Retinal pigment epithelial cell (primary cell): Measurements from ENCODE around the gene PTGR2.
"Not testable (repeated sequence)": the region's sequence is repeated elsewhere in the genome, so short reads cannot be mapped to it uniquely, and the experiment has no call there.

Experiments
- DNase-seq: peaks from one replicate; pipeline ENCODE4 v3.0.0-alpha.2; 2010; ENCODE audit warnings: low read depth
- H3K4me3 ChIP-seq: 2 replicates; pipeline ENCODE4 v1.5.1; 2011; ENCODE audit warnings: mild to moderate bottlenecking, low read length, control low read depth, moderate library complexity
- TF ChIP-seq, protein P1 (sequence below): conservative IDR thresholded peaks from 2 replicates; pipeline ENCODE4 v1.5.1; 2011; ENCODE audit warnings: low read depth, low read length, control low read depth, inconsistent platforms

PTGR2 gene

DNA sequence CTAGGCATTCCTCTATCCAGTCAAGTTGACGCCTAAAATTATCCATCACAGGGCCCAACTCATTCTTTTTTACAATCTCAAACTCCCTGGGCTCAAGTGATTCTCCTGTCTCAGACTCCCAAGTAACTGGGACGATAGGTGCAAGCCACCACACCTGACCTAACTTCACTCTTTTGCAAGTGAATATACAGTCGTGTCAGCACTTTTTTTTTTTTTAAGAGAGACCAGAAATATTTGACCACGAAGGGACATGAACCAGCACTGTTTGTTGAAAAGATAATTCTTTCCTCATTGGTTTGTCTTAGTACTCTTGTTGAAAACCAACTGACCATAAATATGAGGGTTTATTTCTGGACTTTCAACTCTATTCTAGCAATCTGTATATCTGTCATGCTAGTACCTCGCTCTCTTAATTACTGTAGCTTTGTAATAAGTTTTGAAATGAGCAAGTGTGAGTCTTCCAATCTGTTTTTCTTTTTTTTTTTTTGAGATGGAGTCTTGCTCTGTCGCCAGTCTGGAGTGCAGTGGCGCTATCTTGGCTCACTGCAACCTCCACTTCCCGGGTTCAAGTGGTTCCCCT lies 14.0 kb downstream of the PTGR2 start:
- no peak for DNase-seq

DNA sequence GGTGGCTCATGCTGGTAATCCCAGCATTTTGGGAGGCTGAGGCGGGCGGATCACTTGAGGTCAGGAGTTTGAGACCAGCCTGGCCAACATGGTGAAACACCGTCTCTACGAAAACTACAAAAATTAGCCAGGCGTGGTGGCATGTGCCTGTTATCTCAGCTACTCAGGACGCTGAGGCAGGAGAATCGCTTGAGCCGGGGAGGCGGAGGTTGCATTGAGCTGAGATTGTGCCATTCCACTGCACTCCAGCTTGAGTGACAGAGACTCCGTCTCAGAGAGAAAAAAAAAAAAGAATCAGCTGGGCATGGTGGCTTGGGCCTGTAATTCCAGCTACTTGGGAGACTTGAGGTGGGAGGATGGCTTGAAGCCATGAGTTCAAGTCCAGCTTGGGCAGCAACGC lies 18.1 kb downstream of the PTGR2 start:
- H3K4me3 ChIP-seq, DNase-seq: not testable (repeated sequence)

More for the DNA sequence above, 14.0 kb downstream of the PTGR2 start:
- TF ChIP-seq, protein P1, sequence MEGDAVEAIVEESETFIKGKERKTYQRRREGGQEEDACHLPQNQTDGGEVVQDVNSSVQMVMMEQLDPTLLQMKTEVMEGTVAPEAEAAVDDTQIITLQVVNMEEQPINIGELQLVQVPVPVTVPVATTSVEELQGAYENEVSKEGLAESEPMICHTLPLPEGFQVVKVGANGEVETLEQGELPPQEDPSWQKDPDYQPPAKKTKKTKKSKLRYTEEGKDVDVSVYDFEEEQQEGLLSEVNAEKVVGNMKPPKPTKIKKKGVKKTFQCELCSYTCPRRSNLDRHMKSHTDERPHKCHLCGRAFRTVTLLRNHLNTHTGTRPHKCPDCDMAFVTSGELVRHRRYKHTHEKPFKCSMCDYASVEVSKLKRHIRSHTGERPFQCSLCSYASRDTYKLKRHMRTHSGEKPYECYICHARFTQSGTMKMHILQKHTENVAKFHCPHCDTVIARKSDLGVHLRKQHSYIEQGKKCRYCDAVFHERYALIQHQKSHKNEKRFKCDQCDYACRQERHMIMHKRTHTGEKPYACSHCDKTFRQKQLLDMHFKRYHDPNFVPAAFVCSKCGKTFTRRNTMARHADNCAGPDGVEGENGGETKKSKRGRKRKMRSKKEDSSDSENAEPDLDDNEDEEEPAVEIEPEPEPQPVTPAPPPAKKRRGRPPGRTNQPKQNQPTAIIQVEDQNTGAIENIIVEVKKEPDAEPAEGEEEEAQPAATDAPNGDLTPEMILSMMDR = no peak
- H3K4me3 ChIP-seq = no peak overlapping the region

DNA sequence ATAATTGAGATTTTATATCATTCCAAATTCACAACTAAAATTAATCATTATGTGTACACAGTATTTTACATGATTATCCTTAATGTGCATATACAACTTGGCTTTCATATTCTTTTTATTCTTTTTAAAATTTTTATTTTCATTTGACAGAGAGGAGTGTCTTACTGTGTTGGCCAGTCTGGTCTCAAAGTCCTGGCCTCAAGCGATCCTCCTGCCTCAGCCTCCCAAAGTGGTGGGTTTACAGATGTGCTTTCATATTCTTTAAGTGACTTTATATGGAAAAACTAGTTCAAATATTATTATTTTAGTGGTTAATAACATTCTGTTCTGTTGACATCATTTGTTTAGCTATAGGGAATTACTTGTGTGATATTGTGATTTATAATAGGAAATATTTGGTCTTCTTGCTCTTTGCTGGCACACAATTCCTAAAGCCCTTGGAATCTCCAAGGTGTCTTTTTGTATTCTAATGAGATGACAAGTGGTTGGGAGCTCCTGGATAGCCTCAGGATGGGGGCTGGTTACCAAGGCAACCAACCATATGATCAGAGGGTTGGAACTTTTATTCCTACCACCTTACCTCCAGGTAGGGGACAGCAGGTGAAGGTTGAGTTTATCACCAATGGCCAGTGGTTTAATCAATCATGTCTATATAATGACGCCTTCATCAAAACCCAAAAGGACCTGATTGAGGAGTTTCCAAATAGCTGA lies 19.0 kb downstream of the PTGR2 start:
- TF ChIP-seq, protein P1 = no peak

DNA sequence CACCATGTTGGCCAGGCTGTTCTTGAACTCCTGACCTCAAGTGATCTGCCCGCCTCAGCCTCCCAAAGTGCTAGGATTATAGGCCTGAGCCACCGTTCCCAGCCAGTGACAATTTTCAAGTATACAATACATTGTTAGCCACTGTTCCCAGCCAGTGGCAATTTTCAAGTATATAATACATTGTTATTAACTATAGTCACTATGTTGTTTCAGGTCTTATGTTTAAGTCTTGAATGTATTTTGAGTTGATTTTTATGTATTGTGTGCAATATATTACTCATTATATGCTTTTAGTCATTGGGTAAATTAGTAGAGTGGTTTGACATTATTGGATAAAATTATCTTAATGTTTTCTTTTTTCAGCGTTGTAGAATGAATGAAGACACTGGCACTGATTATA lies 22.0 kb downstream of the PTGR2 start:
- no peak for DNase-seq
- TF ChIP-seq, protein P1 = no peak
- H3K4me3 ChIP-seq = no peak overlapping the region

More for the DNA sequence above, 19.0 kb downstream of the PTGR2 start:
- DNase-seq = no peak
- H3K4me3 ChIP-seq = no peak overlapping the region

DNA sequence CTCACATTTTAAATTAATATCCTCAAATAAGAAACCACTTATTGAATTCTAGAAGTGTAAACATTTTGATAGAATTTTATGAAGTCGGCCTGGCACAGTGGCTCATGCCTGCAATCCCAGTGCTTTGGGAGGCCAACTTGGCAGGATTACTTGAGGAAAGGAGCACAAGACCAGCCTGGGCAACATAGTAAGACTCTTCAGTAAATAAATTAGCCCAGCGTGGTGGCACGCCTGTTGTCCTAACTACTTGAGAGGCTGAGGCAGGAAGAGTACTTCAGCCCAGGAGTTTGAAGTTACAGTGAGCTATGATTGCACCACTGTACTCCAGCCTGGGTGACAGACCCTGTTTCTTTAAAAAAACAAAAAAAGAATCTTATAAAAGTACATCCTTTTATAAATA lies 26.2 kb downstream of the PTGR2 start:
- TF ChIP-seq, protein P1 = no peak
- no peak overlapping the region for H3K4me3 ChIP-seq
- DNase-seq = no peak

DNA sequence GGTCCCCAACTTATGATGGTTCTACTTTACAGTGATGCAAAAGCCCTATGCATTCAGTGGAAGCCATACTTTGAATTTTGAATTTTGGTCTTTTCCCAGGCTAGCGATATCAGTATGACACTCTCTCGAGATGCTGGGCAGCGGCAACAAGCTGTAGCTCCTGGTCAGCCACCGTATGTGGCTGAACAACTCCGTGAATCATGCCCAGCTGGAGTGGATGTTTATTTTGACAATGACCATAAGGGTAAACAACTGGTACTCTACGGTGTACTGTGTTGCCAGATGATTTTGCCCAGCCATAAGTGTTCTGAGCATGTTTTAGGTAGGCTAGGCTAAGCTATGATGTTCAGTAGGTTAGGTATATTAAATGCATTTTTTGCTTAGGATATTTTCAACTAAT lies 26.8 kb downstream of the PTGR2 start:
- no peak for DNase-seq
- H3K4me3 ChIP-seq = no peak overlapping the region
- TF ChIP-seq, protein P1 = no peak

DNA sequence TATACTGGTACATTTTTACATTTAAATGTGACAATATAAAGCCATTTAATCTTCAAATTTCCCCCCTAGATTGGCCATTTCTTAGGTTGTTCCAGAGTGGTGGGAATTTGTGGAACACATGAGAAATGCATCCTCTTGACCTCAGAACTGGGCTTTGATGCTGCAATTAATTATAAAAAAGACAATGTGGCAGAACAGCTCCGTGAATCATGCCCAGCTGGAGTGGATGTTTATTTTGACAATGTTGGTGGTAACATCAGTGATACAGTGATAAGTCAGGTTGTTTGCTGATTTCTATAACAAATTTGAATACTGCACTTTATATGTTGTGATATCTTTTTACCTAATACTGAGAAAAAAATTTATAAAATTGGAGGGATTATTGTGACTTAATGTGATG lies 27.4 kb downstream of the PTGR2 start:
- no peak overlapping the region for H3K4me3 ChIP-seq
- TF ChIP-seq, protein P1 = no peak
- DNase-seq = no peak
